Esophagus (tissue), 2 donors: Measurements from ENCODE around the gene CD7. TPM values are rescaled to one million over a fixed set of nuclear protein-coding genes. Genes with fewer than 3 reads are reported as not detected.
"Not testable (repeated sequence)": the region's sequence is repeated elsewhere in the genome, so short reads cannot be mapped to it uniquely, and the experiment has no call there.

Experiments used
- H3K27ac ChIP-seq, 2 donors: one replicate each; pipeline ENCODE4 v1.5.1; 2013; ENCODE audit warnings: low read depth in 2 of 2, mild to moderate bottlenecking in 2 of 2, inconsistent platforms in 1 of 2, low read length in 1 of 2, moderate library complexity in 1 of 2
- H3K27me3 ChIP-seq, 2 donors: one replicate each; pipeline ENCODE4 v1.6.1; 2013; ENCODE audit warnings: low read length in 2 of 2, control low read depth in 1 of 2, mild to moderate bottlenecking in 1 of 2; ENCODE audit not compliant: insufficient read depth in 2 of 2, control insufficient read depth in 1 of 2
- H3K36me3 ChIP-seq, 2 donors: one replicate each; pipeline ENCODE4 v1.6.1; 2013; ENCODE audit warnings: low read length in 1 of 2; ENCODE audit not compliant: control insufficient read depth in 2 of 2, insufficient read depth in 2 of 2
- H3K4me1 ChIP-seq, 2 donors: one replicate each; pipeline ENCODE4 v1.6.1; 2013; ENCODE audit warnings: low read length in 1 of 2; ENCODE audit not compliant: control insufficient read depth in 2 of 2, insufficient read depth in 2 of 2
- H3K4me3 ChIP-seq, 2 donors: one replicate each; pipeline ENCODE4 v1.5.1; 2013; ENCODE audit warnings: low read length in 2 of 2, mild to moderate bottlenecking in 2 of 2, low read depth in 1 of 2, moderate library complexity in 1 of 2
- H3K9me3 ChIP-seq, 2 donors: one replicate each; pipeline ENCODE4 v1.6.1; 2013; ENCODE audit warnings: mild to moderate bottlenecking in 2 of 2, low read depth in 1 of 2, low read length in 1 of 2, moderate library complexity in 1 of 2; ENCODE audit not compliant: control insufficient read depth in 2 of 2, insufficient read depth in 1 of 2
- WGBS, 2 donors: extraction: QIAGEN DNeasy Blood & Tissue Kit; methylation state at CpG; one replicate each; pipeline ENCODE4 v1.1.7; 2013; 5-methylcytosine and 5-hydroxymethylcytosine counted together
- polyA plus RNA-seq, 2 donors: library from polyadenylated mRNA; stranded (reverse); fragments of 200-250 nt; gene quantifications; one replicate each; pipeline ENCODE4 v1.2.3, GENCODE V29; 2013
- donor health status: healthy with polysubstance abuse.
- donor health status: Bipolar disorder and iron deficiency.

CD7 gene
- polyA plus RNA-seq, 2 donors = 2.6 to 3.1 TPM

GRCh38 chr17:82347994-82348393 is 30.6 kb upstream of the CD7 start:
- H3K27ac ChIP-seq, H3K4me1 ChIP-seq, H3K4me3 ChIP-seq, H3K27me3 ChIP-seq, H3K9me3 ChIP-seq, H3K36me3 ChIP-seq: not testable (repeated sequence)
- WGBS, 2 donors = 72 to 79% methylated on average over 11 of the region's 11 CpGs

- WGBS, 2 donors = 60 to 68% methylated on average over 28 of the region's 28 CpGs
- no peaks in the 10 kb centered on the region for H3K4me1 ChIP-seq
- no peak overlapping the region for H3K4me3 ChIP-seq
- no peak overlapping the region for H3K27ac ChIP-seq
- H3K9me3 ChIP-seq = no peaks in the 10 kb centered on the region
- no peaks in the 10 kb centered on the region for H3K27me3 ChIP-seq
- no peaks in the 10 kb centered on the region for H3K36me3 ChIP-seq
Measured at GRCh38 chr17:82346342-82347300, 29.2 kb upstream of the CD7 start.

GRCh38 chr17:82345151-82345976 is 28.0 kb upstream of the CD7 start:
- no peak overlapping the region for H3K27ac ChIP-seq
- H3K4me1 ChIP-seq = no peaks in the 10 kb centered on the region
- H3K9me3 ChIP-seq = no peaks in the 10 kb centered on the region
- WGBS, 2 donors = 86 to 91% methylated on average over 42 of the region's 42 CpGs
- no peak overlapping the region for H3K4me3 ChIP-seq
- no peaks in the 10 kb centered on the region for H3K36me3 ChIP-seq
- no peaks in the 10 kb centered on the region for H3K27me3 ChIP-seq

GRCh38 chr17:82344175-82344907 is 26.9 kb upstream of the CD7 start:
- no peaks in the 10 kb centered on the region for H3K9me3 ChIP-seq
- no peaks in the 10 kb centered on the region for H3K27me3 ChIP-seq
- H3K4me3 ChIP-seq = no peak overlapping the region
- WGBS, 2 donors = 76 to 81% methylated on average over 24 of the region's 24 CpGs
- H3K36me3 ChIP-seq = no peaks in the 10 kb centered on the region
- H3K4me1 ChIP-seq = peaks cover 0 to 2% of the 10 kb centered on the region in 2 donors
- no peak overlapping the region for H3K27ac ChIP-seq

- 90 to 92% methylated on average over 5 of the region's 5 CpGs for WGBS, 2 donors
- peaks cover 0 to 5% of the 10 kb centered on the region in 2 donors for H3K4me1 ChIP-seq
- no peak overlapping the region for H3K27ac ChIP-seq
- no peaks in the 10 kb centered on the region for H3K27me3 ChIP-seq
- no peaks in the 10 kb centered on the region for H3K36me3 ChIP-seq
- H3K4me3 ChIP-seq = no peak overlapping the region
- no peaks in the 10 kb centered on the region for H3K9me3 ChIP-seq
Measured at GRCh38 chr17:82343560-82343959, 26.2 kb upstream of the CD7 start.

GRCh38 chr17:82342361-82343079 is 25.1 kb upstream of the CD7 start:
- Histone ChIP-seq H3K4me1 (peaks cover 0 to 5% of the 10 kb centered on the region in 2 donors), H3K9me3 (no peaks in the 10 kb centered on the region), H3K27ac (no peak overlapping the region), H3K27me3 (no peaks in the 10 kb centered on the region), H3K36me3 (no peaks in the 10 kb centered on the region), H3K4me3 (no peak overlapping the region)
- 74 to 76% methylated on average over 28 of the region's 28 CpGs for WGBS, 2 donors

GRCh38 chr17:82339634-82340580 is 22.5 kb upstream of the CD7 start:
- WGBS, 2 donors = 51 to 52% methylated on average over 9 to 10 of the region's 10 CpGs

GRCh38 chr17:82338858-82339633 is 21.6 kb upstream of the CD7 start:
- WGBS, 2 donors = 23 to 28% methylated on average over 29 of the region's 29 CpGs
- Histone ChIP-seq H3K4me3 (peak overlapping the region; percentile 31 to 36), H3K27me3 (no peaks in the 10 kb centered on the region), H3K9me3 (no peaks in the 10 kb centered on the region), H3K36me3 (no peaks in the 10 kb centered on the region), H3K27ac (peak overlapping the region; percentile 67 to 82), H3K4me1 (peaks cover 0 to 15% of the 10 kb centered on the region in 2 donors)

More at GRCh38 chr17:82339634-82340580, 22.5 kb upstream of the CD7 start:
- Histone ChIP-seq H3K27ac (peak overlapping the region in 1 of 2 donors; percentile 62), H3K27me3 (no peaks in the 10 kb centered on the region), H3K36me3 (no peaks in the 10 kb centered on the region), H3K4me3 (peak overlapping the region; percentile 31 to 36), H3K9me3 (no peaks in the 10 kb centered on the region), H3K4me1 (peaks cover 0 to 6% of the 10 kb centered on the region in 2 donors)
